Measurements from ENCODE around the gene NELL2.

Gene NELL2

GRCh38 chr12:44677724-44678123, 198.4 kb downstream of the NELL2 start:
- no peak overlapping the region for H3K4me3 ChIP-seq (ENCODE audit: low read depth, low read length)
- no peak for TF ChIP-seq CTCF (conservative IDR thresholded peaks at IDR 0.05; ENCODE audit: low read depth, low read length)
- DNase-seq (ENCODE audit: low read depth), result no peak

- TF ChIP-seq CTCF (conservative IDR thresholded peaks at IDR 0.05; ENCODE audit: low read depth, low read length), result no peak
- H3K4me3 ChIP-seq (ENCODE audit: low read depth, low read length), result no peak overlapping the region
- DNase-seq (ENCODE audit: low read depth), result no peak
These were observed 201.2 kb downstream of the NELL2 start for GRCh38 chr12:44674875-44675274.

GRCh38 chr12:44673811-44674210, 202.3 kb downstream of the NELL2 start:
- H3K4me3 ChIP-seq (ENCODE audit: low read depth, low read length), result no peak overlapping the region
- no peak for DNase-seq (ENCODE audit: low read depth)
- TF ChIP-seq CTCF (conservative IDR thresholded peaks at IDR 0.05; ENCODE audit: low read depth, low read length), result no peak

GRCh38 chr12:44672042-44672441, 204.1 kb downstream of the NELL2 start:
- H3K4me3 ChIP-seq (ENCODE audit: low read depth, low read length), result no peak overlapping the region
- no peak for TF ChIP-seq CTCF (conservative IDR thresholded peaks at IDR 0.05; ENCODE audit: low read depth, low read length)
- no peak for DNase-seq (ENCODE audit: low read depth)

- DNase-seq (ENCODE audit: low read depth), result no peak
- H3K4me3 ChIP-seq (ENCODE audit: low read depth, low read length), result no peak overlapping the region
- no peak for TF ChIP-seq CTCF (conservative IDR thresholded peaks at IDR 0.05; ENCODE audit: low read depth, low read length)
These were observed 207.7 kb downstream of the NELL2 start for GRCh38 chr12:44668443-44668842.

GRCh38 chr12:44667461-44667860, 208.7 kb downstream of the NELL2 start:
- no peak for DNase-seq (ENCODE audit: low read depth)
- no peak for TF ChIP-seq CTCF (conservative IDR thresholded peaks at IDR 0.05; ENCODE audit: low read depth, low read length)
- H3K4me3 ChIP-seq (ENCODE audit: low read depth, low read length), result no peak overlapping the region

- no peak for DNase-seq (ENCODE audit: low read depth)
- H3K4me3 ChIP-seq (ENCODE audit: low read depth, low read length), result no peak overlapping the region
- no peak for TF ChIP-seq CTCF (conservative IDR thresholded peaks at IDR 0.05; ENCODE audit: low read depth, low read length)
These were observed 212.8 kb downstream of the NELL2 start for GRCh38 chr12:44663291-44663690.
